HG02870 (cell line): ENCODE data around the gene TMA7B.
A peak's percentile ranks its signal among the peaks of the same experiment; 100 is the strongest.
"Not testable (repeated sequence)": the region's sequence is repeated elsewhere in the genome, so short reads cannot be mapped to it uniquely, and the experiment has no call there.

Experiments
- ATAC-seq: cut with Tn5 transposase; IDR thresholded peaks from one replicate; pipeline ENCODE4 v1.9.1; 2021; ENCODE audit warnings: mild to moderate bottlenecking, moderate library complexity; ENCODE audit not compliant: unreplicated experiment

The TMA7B gene

GRCh38 chr22:39951603-39952293, 8.4 kb upstream of the TMA7B start:
- ATAC-seq, result not testable (repeated sequence)

GRCh38 chr22:39952347-39952746, 7.8 kb upstream of the TMA7B start:
- ATAC-seq, result no peak

- no peak for ATAC-seq
These were observed 7.1 kb upstream of the TMA7B start for GRCh38 chr22:39953101-39953500.

- no peak for ATAC-seq
These were observed 5.6 kb upstream of the TMA7B start for GRCh38 chr22:39954584-39955055.

- ATAC-seq, result no peak
These were observed 4.5 kb upstream of the TMA7B start for GRCh38 chr22:39955675-39956074.

- peak; percentile 41 for ATAC-seq
These were observed 3.1 kb upstream of the TMA7B start for GRCh38 chr22:39956932-39957664.

GRCh38 chr22:39958009-39958711, 2.0 kb upstream of the TMA7B start:
- ATAC-seq, result no peak

- no peak for ATAC-seq
These were observed 1.1 kb upstream of the TMA7B start for GRCh38 chr22:39958949-39959639.

- ATAC-seq, result peak; percentile 84
These were observed 872 bp downstream of the TMA7B start for GRCh38 chr22:39960791-39961746.

- no peak for ATAC-seq
These were observed 1.9 kb downstream of the TMA7B start for GRCh38 chr22:39962071-39962470.

GRCh38 chr22:39965748-39966147, 5.6 kb downstream of the TMA7B start:
- no peak for ATAC-seq

GRCh38 chr22:39966470-39966869, 6.3 kb downstream of the TMA7B start:
- no peak for ATAC-seq

GRCh38 chr22:39967103-39967829, 7.1 kb downstream of the TMA7B start:
- ATAC-seq, result no peak

GRCh38 chr22:39967996-39968972, 8.1 kb downstream of the TMA7B start:
- no peak for ATAC-seq

- ATAC-seq, result no peak
These were observed 10.5 kb downstream of the TMA7B start for GRCh38 chr22:39970742-39971141.

GRCh38 chr22:39972641-39973040, 12.4 kb downstream of the TMA7B start:
- no peak for ATAC-seq

- no peak for ATAC-seq
These were observed 13.5 kb downstream of the TMA7B start for GRCh38 chr22:39973656-39974055.

- ATAC-seq, result no peak
These were observed 13.9 kb downstream of the TMA7B start for GRCh38 chr22:39974065-39974464.
